ENCODE results near the gene GPRC5C. TPM values are rescaled to one million over a fixed set of nuclear protein-coding genes. Genes with fewer than 3 reads are reported as not detected.
A peak's percentile ranks its signal among the peaks of the same experiment; 100 is the strongest.

Gene GPRC5C
- total and polyA plus RNA-seq, 9 of the 15 experiments (the other 6 are each of a cell fraction or from before 2014, with no cell fraction given) = 0.28 to 9.0 (median 4.1) TPM

GRCh38 chr17:74427763-74428153, 4.1 kb upstream of the GPRC5C start (continued):
- TF ChIP-seq ZNF184 (CRISPR knock-in tag; IDR thresholded peaks at IDR 0.05) (no peak), SUPT5H (IDR thresholded peaks at IDR 0.05) (no peak)

- ChIA-PET CTCF (ENCODE audit: low intra/inter-chr PET ratio) (interaction anchor here (0.5 kb wide), 1 partner anchor 8 kb away, joined by 3 read pairs; no protein-coding TSS in a partner anchor), POLR2A (interaction anchor here (1.0 kb wide), 1 partner anchor 75 kb away, joined by 4 read pairs; no protein-coding TSS in a partner anchor)
- intact Hi-C loops (cut with micrococcal nuclease) = no loop called here
- Histone ChIP-seq H3K27me3 (ENCODE audit: control insufficient read depth in 2 of 2, insufficient read depth in 2 of 2, low read length in 2 of 2) (peaks cover 2 to 40% of the 10 kb centered on the region in 2 experiments; a peak in 4 of 5 replicates), H3K9me3 (replicated peaks; ENCODE audit: control insufficient read depth, insufficient read depth, low read depth, low read length) (no peaks in the 10 kb centered on the region), H3K9ac (ENCODE audit: insufficient read depth in 1 of 2, low read depth in 2 of 2, low read length in 2 of 2) (peak overlapping the region in 1 of 2 experiments; percentile 46; a peak in 2 of 4 replicates), H4K20me1 (replicated peaks; ENCODE audit: control insufficient read depth, insufficient read depth, low read length) (no peaks in the 10 kb centered on the region), H3K4me3 (peak overlapping the region; percentile 17; the same call in 1 of the 2 replicates), H3K4me1 (replicated peaks in 1 of 2; ENCODE audit: control insufficient read depth in 2 of 2, insufficient read depth in 2 of 2, low read length in 2 of 2) (peaks cover 6 to 23% of the 10 kb centered on the region in 2 experiments; a peak in 4 of 5 replicates), H3K9me1 (ENCODE audit: control insufficient read depth, insufficient read depth, low read length) (no peaks in the 10 kb centered on the region), H2AFZ (ENCODE audit: low read depth, low read length) (peak overlapping the region; percentile 68), H3K27ac (ENCODE audit: extremely low read depth, low read depth, low read length) (peak overlapping the region; percentile 53; the same call in 2 of the 3 replicates), H3K4me2 (ENCODE audit: insufficient read depth, low read length) (peak overlapping the region; percentile 49), H3K36me3 (ENCODE audit: control insufficient read depth, insufficient read depth, low read length) (no peaks in the 10 kb centered on the region), H3K79me2 (ENCODE audit: control insufficient read depth, insufficient read depth, low read length) (no peaks in the 10 kb centered on the region; the same call in 2 of the 3 replicates)
- TF ChIP-seq CREB1 (IDR thresholded peaks at IDR 0.05) (no peak), CREB1 (CRISPR knock-in tag; IDR thresholded peaks at IDR 0.05) (peak; percentile 46; the same call in 1 of the 2 replicates), ADNP (tag; IDR thresholded peaks at IDR 0.05) (no peak), AFF4 (CRISPR knock-in tag; IDR thresholded peaks at IDR 0.05) (0 out of 2 replicates have a peak, but pooled peaks have one; percentile 40), RBBP5 (IDR thresholded peaks at IDR 0.05; ENCODE audit: borderline replicate concordance, insufficient read depth, low read length, poor library complexity, severe bottlenecking) (peak; percentile 11)
- in situ Hi-C loops (cut with MboI) = no loop called here
- FAIRE-seq = no peak
- peak; percentile 44; the same call in 2 of the 3 replicates for ATAC-seq
- no TSS peak for BruUV-seq (replicated peaks)
- WGBS (ENCODE audit: insufficient coverage, low coverage, missing lambda C conversion rate) = 46% methylated on average over 19 of the region's 19 CpGs
- DNase-seq (ENCODE audit: extremely low read depth in 1 of 4, low spot score in 3 of 4) = no peak
These were observed 2.1 kb upstream of the GPRC5C start for GRCh38 chr17:74429604-74430384.
